ENCODE results near the gene BAHD1.
A peak's percentile ranks its signal among the peaks of the same experiment; 100 is the strongest.

The BAHD1 gene

DNA sequence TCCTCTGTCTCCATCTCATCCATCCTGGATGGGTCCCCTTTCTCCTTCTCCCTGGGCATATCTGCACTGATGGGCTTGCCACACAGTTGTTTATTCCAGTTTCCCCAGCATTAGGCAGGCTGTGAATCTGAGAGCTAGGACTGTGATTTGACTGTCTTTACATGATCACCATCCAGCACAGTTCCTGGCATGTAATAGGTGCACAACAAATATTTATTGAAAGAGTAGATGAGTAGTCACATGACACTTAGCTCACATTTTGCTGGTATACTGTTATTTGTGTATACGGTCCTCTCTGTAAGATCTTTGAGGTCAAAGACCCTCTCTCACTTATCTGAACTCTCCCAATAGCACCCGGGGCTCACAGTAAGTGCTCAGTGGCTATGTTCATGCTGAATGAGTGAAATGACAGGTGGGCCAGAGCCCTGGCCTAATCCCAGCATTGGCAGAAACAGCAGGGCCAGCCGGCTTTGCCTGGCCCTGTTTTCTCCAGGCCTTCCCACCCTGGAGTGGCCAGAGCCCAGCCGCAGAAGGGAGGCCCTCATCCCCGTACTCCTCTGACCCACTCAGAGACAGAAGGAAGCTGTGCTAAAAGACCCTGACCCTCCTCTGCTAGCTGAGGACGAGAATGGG, 16.2 kb upstream of the BAHD1 start:
- DNase-seq: peak; percentile 68

DNA sequence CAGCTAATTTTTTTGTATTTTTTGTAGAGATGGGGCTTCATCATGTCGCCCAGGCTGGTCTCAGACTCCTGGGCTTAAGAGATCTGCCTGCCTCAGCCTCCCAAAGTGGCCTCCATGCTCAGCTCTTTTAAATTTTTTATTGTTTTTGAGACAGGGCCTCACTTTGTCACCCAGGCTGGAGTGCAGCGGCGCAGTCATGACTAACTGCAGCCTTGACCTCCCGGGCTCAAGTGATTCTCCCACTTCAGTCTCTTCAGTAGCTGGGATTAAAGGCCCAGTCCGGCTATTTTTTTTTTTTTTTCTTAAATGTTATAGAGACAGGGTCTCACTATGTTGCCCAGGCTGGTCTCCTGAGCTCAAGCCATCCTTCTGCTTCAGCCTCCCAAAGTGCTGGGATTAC, 15.1 kb upstream of the BAHD1 start:
- DNase-seq: no peak

DNA sequence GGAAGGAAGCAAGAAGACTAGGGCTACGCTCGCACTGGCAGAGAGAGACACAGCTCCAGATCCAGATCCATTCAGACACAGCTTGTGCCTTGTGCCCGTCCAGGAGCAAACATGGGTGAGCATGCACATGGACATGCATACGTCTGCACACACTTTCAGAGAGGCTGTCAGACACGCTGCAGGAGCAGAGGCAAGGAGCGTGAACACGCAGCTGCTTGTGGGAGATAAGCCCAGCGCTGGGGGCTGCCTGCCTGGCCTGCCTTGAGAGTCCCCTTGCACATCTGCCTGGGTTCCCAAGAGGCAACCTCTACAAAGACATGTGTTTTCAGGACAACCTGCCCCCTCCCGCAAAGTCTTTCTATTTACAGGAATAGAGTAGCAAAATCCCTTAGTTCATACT, 13.6 kb upstream of the BAHD1 start:
- no peak for DNase-seq

DNA sequence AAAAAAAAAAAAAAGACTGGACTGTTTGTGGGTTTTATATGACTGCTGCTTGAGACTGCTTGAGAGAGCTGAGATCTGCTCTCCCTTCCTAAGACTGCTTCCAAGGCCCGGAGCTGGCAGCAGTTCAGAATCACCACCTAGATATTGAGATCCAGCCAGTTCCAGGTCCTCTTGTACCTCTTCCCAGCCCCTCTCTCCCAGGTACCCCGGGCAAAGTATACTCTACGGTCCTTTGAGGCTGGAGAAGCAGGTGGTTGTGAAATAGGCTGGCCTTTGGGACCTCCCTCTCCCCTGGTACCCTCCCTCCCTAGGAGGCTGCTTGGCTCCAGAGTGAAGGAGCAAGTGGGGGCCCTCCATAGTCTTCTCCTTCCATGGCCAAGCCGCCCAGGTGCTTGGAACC, 12.6 kb upstream of the BAHD1 start:
- no peak for DNase-seq

DNA sequence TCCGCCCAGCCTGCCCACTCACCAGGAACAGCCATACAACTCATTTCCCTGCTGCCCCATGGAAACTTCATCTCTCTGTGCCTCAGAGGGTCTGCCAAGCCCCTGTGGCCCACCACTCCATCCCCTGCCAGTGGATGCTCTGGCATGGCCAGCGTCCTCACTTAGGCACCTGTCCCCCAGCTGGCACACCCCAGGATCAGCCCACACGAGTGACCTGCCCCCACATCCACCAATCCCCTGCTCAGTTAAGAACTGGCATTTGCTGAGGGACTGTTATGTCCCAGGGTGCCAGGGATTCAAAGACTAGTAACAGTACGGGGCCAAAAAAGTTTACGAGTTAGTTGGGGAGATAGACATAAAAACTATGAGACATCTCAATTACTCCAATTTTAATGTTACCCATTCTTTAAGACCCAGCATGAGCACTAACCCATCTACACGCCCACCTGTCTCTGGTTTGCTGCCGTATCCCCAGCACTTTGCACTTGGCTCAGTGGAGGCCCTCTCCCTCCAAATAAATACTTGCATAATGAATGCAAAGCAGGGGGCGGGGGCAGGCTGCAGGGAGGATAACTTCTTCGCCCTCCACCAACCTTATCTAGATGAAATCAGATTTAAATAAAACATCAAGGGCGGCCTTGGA, 11.6 kb upstream of the BAHD1 start:
- DNase-seq: no peak

DNA sequence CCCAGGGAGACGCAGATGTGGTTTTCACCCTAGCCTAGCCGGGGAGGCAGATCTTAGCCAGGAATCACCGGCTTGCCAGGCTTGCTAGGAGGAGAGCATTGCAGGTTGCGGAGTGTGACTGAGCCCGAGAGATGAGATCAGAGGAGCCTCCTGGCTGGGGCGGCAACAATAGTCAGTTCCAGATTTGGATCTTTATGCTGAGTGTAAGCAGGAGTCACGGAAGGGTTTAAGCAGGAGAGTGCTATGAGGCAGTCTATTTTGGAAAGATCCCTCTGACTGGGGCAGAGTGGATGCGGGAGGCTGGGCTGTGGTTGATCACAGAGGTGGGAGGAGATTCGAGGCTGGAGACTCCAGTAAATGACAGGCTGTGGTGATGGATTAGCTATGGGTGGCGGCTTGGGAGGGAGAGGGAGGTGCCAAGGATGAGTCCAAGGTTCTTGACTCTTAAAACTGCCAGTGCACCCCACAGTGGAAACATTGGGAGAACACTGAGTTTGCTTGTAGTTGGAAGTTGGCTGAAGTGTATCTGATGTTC, 10.4 kb upstream of the BAHD1 start:
- no peak for DNase-seq

DNA sequence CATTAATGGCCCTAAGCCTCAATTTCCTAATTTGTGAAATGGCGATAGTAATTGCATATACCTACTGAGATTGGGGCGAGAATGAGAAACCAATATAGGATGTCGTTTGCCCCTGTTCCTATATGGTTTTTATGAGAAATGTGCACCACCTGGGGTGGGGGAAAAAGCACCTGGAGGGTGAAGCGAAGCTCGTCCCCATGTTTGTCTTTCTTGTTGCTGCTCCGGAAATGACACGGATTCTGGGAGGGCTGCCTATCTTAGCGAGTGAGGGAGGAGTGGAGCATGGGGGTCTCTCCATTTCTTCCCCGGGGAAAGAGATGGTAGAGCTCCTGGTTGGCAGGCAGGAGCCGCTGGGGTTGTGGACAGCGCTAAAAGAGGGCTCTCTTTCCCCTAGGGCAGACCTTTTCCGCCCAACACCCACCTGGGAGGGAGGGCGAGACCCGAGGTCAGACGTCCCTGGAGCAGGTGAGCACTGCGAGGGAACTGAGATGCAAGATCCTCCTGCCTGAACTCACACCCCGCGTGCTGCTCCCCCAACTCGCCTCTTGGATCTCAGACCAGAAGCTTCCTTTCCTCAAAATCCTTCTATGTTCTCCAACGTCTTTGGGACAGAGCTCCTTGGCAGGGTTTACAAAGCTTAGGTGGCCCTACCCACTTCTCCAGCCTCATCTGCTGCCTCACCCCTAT, 5.6 kb upstream of the BAHD1 start:
- no peak for DNase-seq

DNA sequence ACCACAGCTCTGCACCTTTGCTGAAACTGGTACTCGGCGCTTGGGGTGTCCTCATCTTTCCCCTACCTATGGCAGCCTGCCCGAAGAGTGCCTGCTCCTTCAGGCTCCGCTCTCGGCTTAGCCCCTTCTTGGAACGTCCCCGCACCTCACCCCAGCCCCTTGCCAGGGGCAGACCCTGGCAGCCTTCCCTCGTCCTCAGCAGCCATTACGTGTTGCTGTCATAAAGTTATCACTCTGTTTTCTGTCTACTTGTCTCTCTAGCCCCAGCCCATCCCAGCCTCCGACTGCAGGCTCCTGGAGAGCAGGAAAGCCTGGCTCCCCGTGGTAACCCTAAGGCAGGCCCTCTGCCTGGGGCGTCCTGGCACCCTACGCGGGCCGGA, 5.1 kb upstream of the BAHD1 start:
- DNase-seq: no peak

DNA sequence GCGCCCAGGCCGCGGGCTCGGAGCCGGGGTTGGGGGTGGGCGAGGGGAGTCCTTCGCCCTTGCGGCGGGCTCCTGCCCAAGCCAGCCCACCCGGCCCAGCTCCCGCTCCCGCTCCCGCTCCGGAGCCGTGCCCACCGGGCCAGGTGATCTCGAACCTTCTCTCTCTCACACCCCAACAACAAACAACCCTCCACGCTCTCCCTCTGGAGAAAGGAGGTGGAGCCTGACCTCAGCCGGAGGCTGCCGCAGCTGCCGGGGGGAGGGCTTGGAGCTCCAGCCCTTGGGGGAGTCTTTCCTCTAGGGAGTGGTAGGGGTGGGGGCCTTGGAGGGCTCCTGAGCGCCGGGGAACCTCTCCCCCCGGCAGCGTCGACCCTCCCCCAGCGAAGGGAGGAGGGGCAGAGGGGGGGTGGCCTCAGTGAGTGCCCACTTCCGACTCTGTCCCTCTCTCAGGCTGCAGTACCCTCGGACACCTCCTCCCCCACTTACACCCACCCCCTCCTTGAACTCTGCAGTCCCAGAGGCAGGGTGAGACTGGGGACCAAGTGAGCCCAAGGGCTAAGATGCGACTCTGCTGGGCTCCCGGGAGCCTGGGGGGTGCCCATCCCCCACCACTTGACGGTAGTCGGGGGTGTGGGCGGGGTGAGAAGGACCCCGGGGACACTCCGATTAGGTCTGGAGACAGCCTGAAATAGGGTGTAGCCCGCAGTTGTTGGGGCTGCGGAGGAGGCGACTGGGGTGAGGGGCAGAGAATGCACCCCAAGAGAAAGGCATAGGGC, 4.4 kb upstream of the BAHD1 start:
- no peak for DNase-seq

DNA sequence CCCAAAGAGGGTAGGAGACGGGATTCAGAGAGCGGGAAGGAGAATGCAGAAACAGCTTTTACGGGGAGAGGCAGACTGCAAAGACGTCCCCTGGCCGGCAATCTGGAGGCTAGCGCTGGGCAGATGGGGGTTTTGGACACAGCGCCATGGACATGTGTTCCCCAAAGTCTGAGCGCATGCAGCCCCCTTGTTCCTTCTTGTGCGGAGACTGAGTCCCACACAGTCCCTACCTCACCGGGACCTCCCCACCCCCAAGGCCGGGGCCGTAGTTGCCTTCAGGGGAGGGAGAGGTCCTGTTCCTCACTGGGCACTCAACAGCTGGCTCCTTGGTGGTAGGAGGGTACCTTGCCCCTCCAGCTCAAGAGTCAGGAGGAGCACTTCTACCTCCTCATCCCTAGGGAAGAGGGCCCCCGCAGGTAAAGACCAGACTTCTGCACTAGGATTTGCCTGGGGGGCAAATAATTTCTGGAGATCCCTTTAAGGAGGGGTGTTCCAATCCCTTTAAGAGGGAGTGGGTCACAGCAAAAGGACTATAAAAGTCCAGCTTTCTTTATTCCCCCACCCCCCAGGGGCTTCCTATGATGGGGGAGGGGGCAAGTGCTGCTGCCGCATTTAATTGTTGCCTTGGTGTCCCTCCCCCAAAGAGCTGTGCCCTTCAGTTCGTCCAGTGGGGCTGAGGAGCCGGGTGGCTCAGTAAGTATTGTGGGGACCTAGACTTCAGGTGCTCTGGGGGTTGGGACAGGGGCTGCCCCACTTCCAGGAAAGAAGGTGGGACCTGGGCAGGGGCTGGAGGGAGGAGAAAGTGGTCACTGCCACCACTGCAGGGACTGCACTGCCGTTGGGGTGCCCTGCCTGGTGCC, 3.6 kb upstream of the BAHD1 start:
- no peak for DNase-seq

DNA sequence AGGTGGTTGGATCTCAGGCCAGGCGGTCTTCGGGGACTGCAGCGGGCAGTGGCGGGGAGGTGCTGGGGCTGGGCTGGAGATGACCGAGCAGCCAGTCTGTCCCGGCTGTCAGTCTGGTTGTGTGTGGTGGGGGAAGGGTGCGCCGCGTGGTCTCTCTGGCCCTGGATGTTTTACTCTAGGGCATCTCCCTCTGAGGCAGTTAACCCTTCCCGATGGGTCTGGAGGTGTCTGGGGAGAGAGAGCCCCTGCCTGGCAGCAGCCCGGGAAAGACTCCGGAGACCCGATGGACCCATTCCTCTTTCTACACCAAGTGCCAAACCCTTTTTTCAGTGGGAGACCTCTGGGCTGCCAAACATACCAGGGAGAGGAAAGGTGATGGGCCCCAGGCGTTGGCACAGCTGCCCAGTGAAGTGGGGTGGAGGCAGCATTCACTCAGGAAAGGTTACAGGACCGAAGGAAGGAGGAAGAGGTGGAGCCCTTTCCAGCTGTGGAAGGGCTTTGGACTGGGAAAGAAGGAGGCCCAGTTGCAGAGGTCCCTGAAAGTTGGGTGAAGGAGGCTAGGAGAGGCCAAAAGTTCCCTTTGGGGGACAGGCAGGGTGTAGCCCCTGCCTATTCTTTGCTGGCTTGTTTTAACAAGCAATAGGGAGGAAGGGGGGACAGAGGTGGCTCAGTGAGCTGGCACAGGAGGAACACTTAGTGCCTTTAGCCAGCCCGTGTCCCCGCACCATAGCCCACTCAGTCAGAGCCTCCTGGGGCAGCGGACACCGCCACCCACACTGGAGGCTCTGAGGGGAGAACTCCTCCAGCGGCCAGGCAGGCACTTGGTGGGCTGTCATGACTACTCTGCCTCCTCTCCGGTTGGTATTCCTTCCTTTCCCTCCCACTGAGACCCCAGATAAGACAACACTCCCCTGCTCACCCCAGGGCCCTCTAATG, 2.7 kb upstream of the BAHD1 start:
- DNase-seq: no peak

DNA sequence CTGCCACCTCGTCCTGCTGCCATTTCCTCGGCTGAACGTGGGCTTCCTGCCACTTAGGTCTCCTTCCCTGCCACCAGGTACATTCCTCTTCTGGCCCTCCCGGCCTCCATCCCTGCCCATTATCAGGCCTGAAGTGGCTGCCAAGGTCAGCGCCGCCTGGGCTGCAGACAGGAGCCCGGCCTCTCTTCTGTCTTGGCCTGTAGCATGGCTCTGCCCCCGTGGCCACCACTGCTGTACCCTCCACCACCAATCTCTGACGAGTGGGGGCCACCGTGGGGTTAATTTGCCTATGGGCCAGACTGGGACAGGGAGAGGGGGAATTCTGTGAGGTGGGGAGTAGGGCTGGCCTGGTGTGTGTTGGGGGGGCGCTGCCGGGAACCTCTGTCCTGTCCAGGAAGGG, 2.0 kb upstream of the BAHD1 start:
- no peak for DNase-seq

DNA sequence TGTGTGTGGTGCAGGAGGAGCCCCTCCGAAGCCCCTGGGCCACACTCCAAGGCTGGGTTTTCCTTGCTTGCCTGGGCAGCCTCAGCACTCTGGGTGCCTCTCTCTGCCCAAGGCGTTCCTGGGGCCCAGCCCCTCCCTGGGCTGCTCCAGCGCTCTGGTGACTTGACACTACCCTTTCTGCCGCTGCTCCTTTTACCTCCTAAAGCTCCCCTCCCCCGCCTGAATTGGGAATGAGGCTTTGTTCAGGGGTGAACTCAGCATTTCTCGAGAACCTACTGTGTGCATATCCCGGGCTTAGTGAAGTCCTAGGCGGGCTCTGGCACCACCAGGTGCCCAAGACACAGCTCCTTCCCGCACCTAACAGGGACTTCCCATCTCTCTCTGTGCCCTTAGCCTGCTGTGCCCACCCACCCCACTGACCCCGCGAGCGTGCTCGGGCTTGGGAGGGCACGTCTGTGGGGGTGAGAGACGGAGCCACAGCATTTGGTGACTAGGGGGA, 1.2 kb upstream of the BAHD1 start:
- no peak for DNase-seq

DNA sequence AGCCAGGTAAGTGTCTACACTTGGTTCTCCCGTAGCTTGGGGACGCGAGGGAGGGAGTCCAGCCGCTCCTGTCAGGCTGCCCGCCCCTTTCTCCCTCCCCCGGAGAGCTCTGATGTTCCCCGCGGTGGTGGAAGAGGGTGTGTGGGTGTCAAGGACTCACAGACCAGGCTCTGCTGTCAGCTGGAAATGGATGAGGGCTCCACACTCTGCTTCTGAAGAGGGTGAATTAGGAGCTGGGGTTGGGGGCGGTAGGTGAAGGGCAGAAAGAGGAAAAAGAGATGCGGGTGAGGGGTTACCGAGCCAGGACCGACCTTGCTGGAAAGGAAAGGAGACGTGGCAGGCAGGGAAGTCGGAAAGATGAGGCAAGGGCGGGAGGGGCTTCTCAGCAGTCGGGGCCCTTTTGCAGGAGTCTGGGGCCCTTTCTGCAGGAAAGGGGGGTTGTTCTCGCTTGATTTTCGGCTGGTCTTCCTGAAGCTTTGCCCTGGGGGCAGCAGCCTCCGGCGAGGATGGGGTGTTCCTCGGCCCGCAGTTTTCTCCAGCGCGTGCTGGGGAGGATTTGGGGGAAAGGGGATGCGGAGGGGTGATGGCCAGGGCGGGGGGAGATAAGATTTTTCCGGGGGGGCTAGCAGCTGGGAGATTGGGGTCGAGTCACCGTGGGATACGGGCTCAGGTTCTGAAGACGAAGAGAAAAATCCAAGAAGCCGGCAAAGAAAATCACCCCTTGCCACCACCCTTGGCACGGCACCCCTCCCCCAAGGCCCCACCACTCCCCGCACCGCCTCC, 602 bp upstream of the BAHD1 start:
- peak; percentile 54 for DNase-seq

DNA sequence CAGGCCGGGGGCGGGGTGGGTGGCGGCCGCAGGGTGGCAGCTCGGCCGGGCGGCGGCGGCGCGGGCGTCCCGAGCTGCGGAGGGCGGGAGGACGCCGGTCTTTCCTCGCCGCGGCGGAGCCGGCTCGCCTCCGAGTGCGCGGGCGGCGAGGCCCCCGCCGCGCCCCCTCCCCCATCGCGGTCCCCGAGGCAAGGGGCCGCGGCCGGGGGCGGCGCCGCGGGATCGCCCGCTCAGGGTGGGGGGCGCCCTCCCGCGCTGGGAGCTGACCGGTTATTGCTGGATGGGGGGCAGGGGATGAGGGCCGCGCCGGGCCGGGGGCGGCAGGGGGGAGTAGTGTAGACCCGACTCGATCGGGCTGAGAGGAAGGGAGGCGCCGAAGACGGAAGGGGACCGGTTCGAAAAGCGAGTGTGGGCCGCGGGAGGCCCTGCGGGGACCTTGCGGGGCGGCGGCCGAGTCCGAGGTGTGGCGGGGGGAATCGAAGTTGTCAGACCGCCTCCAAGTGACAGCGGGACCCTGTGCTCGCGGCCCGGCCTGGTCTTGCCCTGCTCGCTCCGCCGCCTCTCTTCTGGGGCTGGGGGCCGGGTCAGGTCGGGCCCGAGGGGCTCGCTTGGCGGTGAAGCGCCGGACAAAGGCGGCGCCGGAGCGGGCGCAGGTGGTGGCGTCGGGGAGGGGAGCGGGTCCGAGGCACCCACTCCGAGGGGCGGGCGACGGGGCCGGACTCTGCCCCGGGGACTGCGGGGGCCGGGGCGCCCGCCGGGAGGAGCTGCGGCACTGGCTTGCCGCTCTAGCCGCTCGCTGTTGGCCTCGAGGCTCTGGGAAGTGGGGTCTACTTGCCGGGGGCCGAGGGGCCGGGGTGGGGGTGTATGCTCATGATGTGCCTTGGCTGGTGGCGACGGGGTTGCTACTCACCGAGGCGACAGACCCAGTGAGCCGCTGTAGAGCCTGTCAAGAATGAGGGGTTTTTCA, 1.1 kb downstream of the BAHD1 start:
- DNase-seq: no peak

DNA sequence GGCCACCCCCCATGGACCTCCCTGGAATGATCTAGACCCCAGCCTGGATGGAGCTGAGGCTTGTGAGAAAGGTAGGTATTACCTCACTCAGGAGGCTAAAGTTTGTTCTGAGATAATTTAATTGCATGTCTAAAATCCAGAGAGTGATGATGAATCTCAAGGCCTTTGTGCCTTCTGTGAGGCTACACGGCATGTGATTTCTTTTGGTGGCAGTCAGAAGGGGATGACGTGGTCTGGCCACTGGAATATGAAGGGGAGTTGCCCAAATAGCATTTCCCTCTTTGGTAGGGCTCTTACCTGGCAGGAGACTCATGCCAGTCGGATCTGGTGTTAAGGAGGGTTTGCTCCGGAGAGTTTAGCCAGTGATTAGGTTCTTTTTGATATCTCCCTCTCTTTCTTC, 2.5 kb downstream of the BAHD1 start:
- DNase-seq: no peak

DNA sequence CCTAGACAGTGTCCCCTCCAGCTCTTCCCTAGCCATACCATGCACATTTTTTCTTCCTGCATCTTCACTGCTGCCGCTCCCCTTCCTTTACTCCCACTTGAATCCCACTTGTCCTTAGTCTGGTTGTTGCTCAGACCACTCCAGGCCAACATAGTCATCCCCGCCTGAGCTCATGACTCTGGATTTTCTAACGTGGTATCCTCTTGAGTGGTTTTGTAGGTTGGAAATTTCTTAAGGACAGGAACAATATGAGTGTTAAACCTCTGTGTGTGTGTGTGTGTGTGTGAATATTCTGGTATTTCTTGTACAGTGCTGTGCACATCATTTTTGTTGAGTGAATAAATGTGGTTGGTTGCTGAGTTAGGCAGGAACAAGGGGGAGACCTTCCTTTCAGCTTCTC, 3.1 kb downstream of the BAHD1 start:
- DNase-seq: no peak

DNA sequence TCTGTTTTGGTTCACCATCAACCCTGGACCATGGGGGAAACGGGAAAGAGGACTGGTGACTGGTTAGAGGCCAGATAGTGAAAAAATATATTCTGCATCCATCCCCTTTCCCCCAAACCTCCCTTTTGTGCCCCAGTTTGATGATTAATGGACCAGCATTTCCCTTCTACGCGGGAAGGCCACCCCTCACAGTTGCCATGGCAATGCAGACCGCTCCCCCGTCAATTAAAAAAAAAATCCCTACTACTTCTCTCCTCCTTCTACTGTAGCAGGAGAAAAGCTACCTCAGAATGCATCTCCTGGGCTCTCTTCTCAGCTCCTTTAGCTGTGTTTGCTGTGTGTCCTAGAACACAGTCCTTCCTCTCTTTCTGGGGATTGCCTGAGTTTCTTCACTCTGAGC, 4.0 kb downstream of the BAHD1 start:
- DNase-seq: no peak

DNA sequence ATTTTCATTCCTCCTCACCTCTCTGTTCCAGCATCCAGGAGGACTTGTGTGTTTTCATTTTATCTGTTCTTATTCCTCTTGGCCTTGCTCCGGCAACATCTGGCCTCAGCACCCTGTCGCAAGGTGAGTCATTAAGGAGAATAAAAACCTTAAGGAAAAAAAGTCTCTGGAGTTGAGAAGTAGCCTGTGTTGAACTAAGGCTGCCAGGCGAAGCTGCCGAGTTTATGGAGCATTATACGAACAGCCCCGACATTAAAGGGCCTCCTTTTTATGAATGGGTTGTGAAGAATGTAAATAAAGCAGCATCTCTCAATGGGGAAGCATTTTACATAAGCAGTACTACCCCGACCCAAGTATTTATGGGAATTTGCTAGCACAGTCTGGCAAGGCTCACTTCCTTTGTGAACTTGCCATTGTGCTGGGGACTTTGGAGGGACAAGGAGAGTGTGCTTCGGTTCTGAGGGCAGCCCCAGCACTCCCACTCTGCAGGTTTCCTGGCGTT, 4.7 kb downstream of the BAHD1 start:
- DNase-seq: no peak
